Smooth muscle cell (in vitro differentiated cells): Measurements from ENCODE around the gene PTPN13. TPM values are rescaled to one million over a fixed set of nuclear protein-coding genes. Genes with fewer than 3 reads are reported as not detected.
"Not testable (repeated sequence)": the region's sequence is repeated elsewhere in the genome, so short reads cannot be mapped to it uniquely, and the experiment has no call there.

Experiments used
- DNase-seq: peaks from one replicate; lab custom pipeline; 2025; ENCODE audit not compliant: unreplicated experiment; lab: John Stamatoyannopoulos, UW
- H2AFZ ChIP-seq: fragments of 200-600 bp; sonication (generic); 2 replicates; pipeline ENCODE4 v1.6.0; 2016; ENCODE audit warnings: antibody characterized with exemption, low read depth, mild to moderate bottlenecking
- H3F3A ChIP-seq: fragments of 200-600 bp; sonication (generic); 2 replicates; pipeline ENCODE4 v1.6.0; 2017; ENCODE audit warnings: antibody characterized with exemption, low read depth
- H3K27ac ChIP-seq: fragments of 200-600 bp; sonication (generic); 2 replicates; pipeline ENCODE4 v1.5.1; 2016; ENCODE audit warnings: low read depth, mild to moderate bottlenecking
- H3K27me3 ChIP-seq: fragments of 200-600 bp; sonication (generic); 2 replicates; pipeline ENCODE4 v1.6.1; 2016; ENCODE audit warnings: low read depth, mild to moderate bottlenecking
- H3K36me3 ChIP-seq: fragments of 200-600 bp; sonication (generic); 2 replicates; pipeline ENCODE4 v1.5.1; 2016; ENCODE audit warnings: low read depth
- H3K4me1 ChIP-seq: fragments of 200-600 bp; sonication (generic); 2 replicates; pipeline ENCODE4 v1.5.1; 2016; ENCODE audit warnings: low read depth
- H3K4me2 ChIP-seq: fragments of 200-600 bp; sonication (generic); 2 replicates; pipeline ENCODE4 v1.6.0; 2016; ENCODE audit warnings: mild to moderate bottlenecking
- H3K4me3 ChIP-seq: fragments of 200-600 bp; sonication (generic); 2 replicates; pipeline ENCODE4 v1.5.1; 2016; ENCODE audit warnings: mild to moderate bottlenecking
- H3K79me2 ChIP-seq: fragments of 200-600 bp; sonication (generic); 2 replicates; pipeline ENCODE4 v1.6.0; 2016; ENCODE audit warnings: low read depth, mild to moderate bottlenecking
- H3K9ac ChIP-seq: fragments of 200-600 bp; sonication (generic); 2 replicates; pipeline ENCODE4 v1.6.0; 2016; ENCODE audit warnings: low read depth
- H3K9me3 ChIP-seq: fragments of 200-600 bp; sonication (generic); replicated peaks from 2 replicates; pipeline ENCODE4 v1.5.1; 2016; ENCODE audit warnings: low read depth
- H4K20me1 ChIP-seq: fragments of 200-600 bp; sonication (generic); 2 replicates; pipeline ENCODE4 v1.6.0; 2016; ENCODE audit warnings: low read depth
- WGBS: methylation state at CpG from one replicate; pipeline ENCODE4 v1.1.7; 2016; ENCODE audit warnings: low lambda C conversion rate; 5-methylcytosine and 5-hydroxymethylcytosine counted together
- polyA plus RNA-seq: library from polyadenylated mRNA; unstranded; fragments of >200 nt; fragmentation: Nextera tagmentation; extraction: Ambion mirVana; gene quantifications from 2 replicates; pipeline ENCODE4 v1.2.1, GENCODE V29; 2016
- total RNA-seq: library from RNA; depleted of rRNA; stranded (reverse); fragments of >200 nt; gene quantifications from 2 replicates; pipeline ENCODE4 v1.2.3, GENCODE V29; 2014
- TF ChIP-seq, protein P1 (sequence below): fragments of 200-600 bp; sonication (generic); IDR thresholded peaks from 2 replicates; pipeline ENCODE4 v1.5.1; 2017; ENCODE audit warnings: borderline replicate concordance, mild to moderate bottlenecking, antibody characterized with exemption; ENCODE audit not compliant: insufficient read depth, poor library complexity, severe bottlenecking

Gene PTPN13
- total and polyA plus RNA-seq, 2 experiments from 2014 or later = 14.9 to 52.9 TPM

DNA sequence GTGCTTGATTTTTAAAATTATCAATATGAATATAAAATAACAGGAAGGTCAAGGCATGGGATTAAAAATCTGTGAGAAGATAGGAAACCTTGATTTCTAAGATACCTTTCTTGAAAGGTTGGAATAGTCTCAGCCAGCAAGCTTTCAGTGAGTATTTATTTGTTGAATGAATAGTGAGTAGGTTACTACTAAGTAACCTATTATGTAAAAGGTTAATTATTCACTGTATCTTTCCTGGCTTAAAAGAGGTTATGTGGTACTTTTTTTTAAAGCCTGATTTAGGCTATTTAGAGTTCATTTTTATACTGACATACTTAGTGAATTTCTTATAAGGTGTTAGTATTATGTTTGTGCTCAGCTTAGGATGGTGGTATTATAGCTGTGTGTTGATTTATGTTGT, 123.5 kb downstream of the PTPN13 start:
- no peak overlapping the region for H3K4me2 ChIP-seq
- TF ChIP-seq, protein P1, sequence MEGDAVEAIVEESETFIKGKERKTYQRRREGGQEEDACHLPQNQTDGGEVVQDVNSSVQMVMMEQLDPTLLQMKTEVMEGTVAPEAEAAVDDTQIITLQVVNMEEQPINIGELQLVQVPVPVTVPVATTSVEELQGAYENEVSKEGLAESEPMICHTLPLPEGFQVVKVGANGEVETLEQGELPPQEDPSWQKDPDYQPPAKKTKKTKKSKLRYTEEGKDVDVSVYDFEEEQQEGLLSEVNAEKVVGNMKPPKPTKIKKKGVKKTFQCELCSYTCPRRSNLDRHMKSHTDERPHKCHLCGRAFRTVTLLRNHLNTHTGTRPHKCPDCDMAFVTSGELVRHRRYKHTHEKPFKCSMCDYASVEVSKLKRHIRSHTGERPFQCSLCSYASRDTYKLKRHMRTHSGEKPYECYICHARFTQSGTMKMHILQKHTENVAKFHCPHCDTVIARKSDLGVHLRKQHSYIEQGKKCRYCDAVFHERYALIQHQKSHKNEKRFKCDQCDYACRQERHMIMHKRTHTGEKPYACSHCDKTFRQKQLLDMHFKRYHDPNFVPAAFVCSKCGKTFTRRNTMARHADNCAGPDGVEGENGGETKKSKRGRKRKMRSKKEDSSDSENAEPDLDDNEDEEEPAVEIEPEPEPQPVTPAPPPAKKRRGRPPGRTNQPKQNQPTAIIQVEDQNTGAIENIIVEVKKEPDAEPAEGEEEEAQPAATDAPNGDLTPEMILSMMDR = no peak
- peaks cover 8% of the 10 kb centered on the region for H4K20me1 ChIP-seq
- H3K4me1 ChIP-seq = no peaks in the 10 kb centered on the region
- no peak overlapping the region for H3K9ac ChIP-seq
- peaks cover 12% of the 10 kb centered on the region for H3K79me2 ChIP-seq
- DNase-seq = no peak
- H3K36me3 ChIP-seq = peaks cover 10% of the 10 kb centered on the region
- no peaks in the 10 kb centered on the region for H3K27me3 ChIP-seq
- no peak overlapping the region for H3K27ac ChIP-seq
- no peak overlapping the region for H3K4me3 ChIP-seq
- no peak overlapping the region for H2AFZ ChIP-seq
- H3F3A ChIP-seq = no peaks in the 10 kb centered on the region
- H3K9me3 ChIP-seq = no peaks in the 10 kb centered on the region

GRCh38 chr4:86718152-86718551, 124.0 kb downstream of the PTPN13 start:
- no peak overlapping the region for H3K4me3 ChIP-seq
- no peaks in the 10 kb centered on the region for H3K4me1 ChIP-seq
- H4K20me1 ChIP-seq = peaks cover 8% of the 10 kb centered on the region
- H3K79me2 ChIP-seq = peaks cover 12% of the 10 kb centered on the region
- no peak for DNase-seq
- no peak overlapping the region for H3K9ac ChIP-seq
- TF ChIP-seq, protein P1 = no peak
- no peak overlapping the region for H3K4me2 ChIP-seq
- peaks cover 13% of the 10 kb centered on the region for H3K36me3 ChIP-seq
- WGBS = 92% methylated on average over 3 of the region's 3 CpGs
- no peaks in the 10 kb centered on the region for H3F3A ChIP-seq
- no peaks in the 10 kb centered on the region for H3K9me3 ChIP-seq
- H2AFZ ChIP-seq = no peak overlapping the region
- H3K27me3 ChIP-seq = no peaks in the 10 kb centered on the region
- H3K27ac ChIP-seq = no peak overlapping the region

GRCh38 chr4:86719149-86719548, 125.0 kb downstream of the PTPN13 start:
- 100% methylated on average over 3 of the region's 3 CpGs for WGBS
- H4K20me1 ChIP-seq = not testable (repeated sequence)

GRCh38 chr4:86720508-86721068, 126.5 kb downstream of the PTPN13 start:
- Histone ChIP-seq H3K27me3 (no peaks in the 10 kb centered on the region), H3K79me2 (peaks cover 14% of the 10 kb centered on the region), H3K4me2 (no peak overlapping the region), H3K4me1 (no peaks in the 10 kb centered on the region), H3K4me3 (no peak overlapping the region), H3K36me3 (peaks cover 26% of the 10 kb centered on the region), H2AFZ (no peak overlapping the region), H3K27ac (no peak overlapping the region), H4K20me1 (peaks cover 6% of the 10 kb centered on the region), H3K9ac (no peak overlapping the region), H3F3A (no peaks in the 10 kb centered on the region), H3K9me3 (no peaks in the 10 kb centered on the region)
- no peak for DNase-seq
- TF ChIP-seq, protein P1 = no peak
- WGBS = 98% methylated on average over 3 of the region's 3 CpGs

More at GRCh38 chr4:86719149-86719548, 125.0 kb downstream of the PTPN13 start:
- H3K4me2 ChIP-seq, DNase-seq, H3K4me3 ChIP-seq, H3K27me3 ChIP-seq, H3K9ac ChIP-seq, H3K9me3 ChIP-seq, H2AFZ ChIP-seq, H3K4me1 ChIP-seq, H3K27ac ChIP-seq, H3F3A ChIP-seq: not testable (repeated sequence)
- Histone ChIP-seq H3K79me2 (peaks cover 12% of the 10 kb centered on the region), H3K36me3 (peaks cover 17% of the 10 kb centered on the region)
